GM12865 (cell line): ENCODE data around the gene POU2F1.
"Not testable (repeated sequence)": the region's sequence is repeated elsewhere in the genome, so short reads cannot be mapped to it uniquely, and the experiment has no call there.

Source experiments
- DNase-seq: peaks from one replicate; pipeline ENCODE4 v3.0.0; 2010; ENCODE audit warnings: low read depth
- H3K4me3 ChIP-seq: 2 replicates; pipeline ENCODE4 v1.5.1; 2011; ENCODE audit warnings: mild to moderate bottlenecking, low read depth, low read length, control low read depth
- CTCF ChIP-seq: IDR thresholded peaks from 2 replicates; pipeline ENCODE4 v1.5.1; 2011; ENCODE audit warnings: low read length, control low read depth, low read depth, inconsistent platforms; ENCODE audit not compliant: insufficient read depth; ENCODE audit errors: missing control alignments

POU2F1 gene

GRCh38 chr1:167232801-167233200, 12.1 kb downstream of the POU2F1 start:
- DNase-seq: no peak
- no peak overlapping the region for H3K4me3 ChIP-seq
- TF ChIP-seq CTCF: no peak

- no peak for TF ChIP-seq CTCF
- no peak overlapping the region for H3K4me3 ChIP-seq
- no peak for DNase-seq
These were observed 12.7 kb downstream of the POU2F1 start for GRCh38 chr1:167233373-167233772.

- no peak for TF ChIP-seq CTCF
- DNase-seq: no peak
- no peak overlapping the region for H3K4me3 ChIP-seq
These were observed 16.3 kb downstream of the POU2F1 start for GRCh38 chr1:167237000-167237399.

GRCh38 chr1:167238713-167239112, 18.0 kb downstream of the POU2F1 start:
- DNase-seq: no peak
- H3K4me3 ChIP-seq: no peak overlapping the region
- TF ChIP-seq CTCF: no peak

- DNase-seq: no peak
- H3K4me3 ChIP-seq: no peak overlapping the region
- no peak for TF ChIP-seq CTCF
These were observed 18.6 kb downstream of the POU2F1 start for GRCh38 chr1:167239257-167239656.

- H3K4me3 ChIP-seq: no peak overlapping the region
- DNase-seq: no peak
- TF ChIP-seq CTCF: no peak
These were observed 23.6 kb downstream of the POU2F1 start for GRCh38 chr1:167244244-167244643.

- not testable (repeated sequence) for H3K4me3 ChIP-seq, DNase-seq
These were observed 24.5 kb downstream of the POU2F1 start for GRCh38 chr1:167245168-167245567.

- DNase-seq: peak; percentile 30
- H3K4me3 ChIP-seq: peak overlapping the region; percentile 26
- no peak for TF ChIP-seq CTCF
These were observed 26.3 kb downstream of the POU2F1 start for GRCh38 chr1:167246971-167247370.
